Mammary epithelial cell (primary cell): ENCODE measurements around the gene ANO2.

Source experiments
- CTCF ChIP-seq, 2 donors: IDR thresholded peaks in 1 of 2; conservative IDR thresholded peaks in 1 of 2; 2 replicates each; pipeline ENCODE4 v1.5.1; 2011 to 2012; ENCODE audit warnings: inconsistent platforms in 2 of 2, low read length in 2 of 2, mild to moderate bottlenecking in 2 of 2, control low read depth in 1 of 2, low read depth in 1 of 2; ENCODE audit not compliant: insufficient read depth in 1 of 2; ENCODE audit errors: extremely low read depth in 1 of 2
- EZH2 ChIP-seq: IDR thresholded peaks from 2 replicates; pipeline ENCODE4 v1.6.1; 2012; ENCODE audit warnings: low read length, inconsistent platforms, borderline replicate concordance

- TF ChIP-seq CTCF (conservative IDR thresholded peaks at IDR 0.05 in 1 of 2, IDR thresholded peaks at IDR 0.05 in 1 of 2; ENCODE audit: extremely low read depth in 1 of 2, insufficient read depth in 1 of 2, low read depth in 1 of 2, low read length in 2 of 2) (no peak), EZH2 (no peak)
These were observed 228.9 kb downstream of the ANO2 start for GRCh38 chr12:5716201-5716600.
